Upper lobe of left lung (tissue), 4 donors: ENCODE data around the gene ZNF710.

Experiments
- POLR2A ChIP-seq, 4 donors: fragments of 450-650 bp; IDR thresholded peaks; one replicate each; pipeline ENCODE4 v1.5.1; 2016 to 2017; ENCODE audit warnings: antibody characterized with exemption in 4 of 4, mild to moderate bottlenecking in 2 of 4
- TF ChIP-seq, protein P1 (sequence below), 6 experiments: fragments of 450-650 bp in 4 of 6; fragments of 200-600 bp in 2 of 6; sonication (generic) in 2 of 6; IDR thresholded peaks; one replicate each; pipeline ENCODE4 v1.5.1; 2016 to 2019; ENCODE audit warnings: antibody characterized with exemption in 6 of 6

DNA sequence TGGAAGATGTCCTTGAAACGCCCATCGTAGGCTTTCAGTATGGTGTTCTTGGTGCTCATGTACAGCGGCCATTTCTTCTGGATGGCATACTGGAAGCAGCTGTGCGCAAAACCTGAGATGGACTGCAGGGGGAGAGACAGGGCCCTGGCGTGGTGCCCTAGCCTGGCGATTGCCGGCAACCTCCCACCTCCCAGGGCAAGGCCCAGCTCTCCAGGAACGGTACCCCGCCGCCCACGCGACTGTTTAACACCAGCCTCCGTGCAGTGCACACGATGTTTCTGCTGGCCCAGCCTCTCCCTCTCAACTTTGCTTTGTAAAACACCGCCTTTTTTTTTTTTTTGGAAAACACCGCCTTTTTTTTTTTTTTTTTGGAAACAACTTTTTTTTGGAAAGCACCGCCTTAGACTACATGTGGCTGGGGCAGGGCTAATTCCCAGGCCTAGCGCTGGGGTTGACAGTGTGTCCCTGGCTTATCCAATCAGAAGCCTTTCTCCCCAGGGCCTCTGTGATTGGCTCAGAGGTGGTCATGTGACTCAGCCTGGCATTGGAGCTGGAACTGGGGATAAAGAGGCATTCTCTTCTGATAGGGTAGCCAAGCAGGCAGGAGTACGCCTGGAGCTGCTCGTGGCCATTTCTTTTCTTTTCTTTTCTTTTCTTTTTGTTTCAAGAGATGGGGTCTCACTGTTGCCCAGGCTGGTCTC lies 86.5 kb downstream of the ZNF710 start:
- TF ChIP-seq POLR2A (IDR thresholded peaks at IDR 0.05) = no peak
- TF ChIP-seq, protein P1, sequence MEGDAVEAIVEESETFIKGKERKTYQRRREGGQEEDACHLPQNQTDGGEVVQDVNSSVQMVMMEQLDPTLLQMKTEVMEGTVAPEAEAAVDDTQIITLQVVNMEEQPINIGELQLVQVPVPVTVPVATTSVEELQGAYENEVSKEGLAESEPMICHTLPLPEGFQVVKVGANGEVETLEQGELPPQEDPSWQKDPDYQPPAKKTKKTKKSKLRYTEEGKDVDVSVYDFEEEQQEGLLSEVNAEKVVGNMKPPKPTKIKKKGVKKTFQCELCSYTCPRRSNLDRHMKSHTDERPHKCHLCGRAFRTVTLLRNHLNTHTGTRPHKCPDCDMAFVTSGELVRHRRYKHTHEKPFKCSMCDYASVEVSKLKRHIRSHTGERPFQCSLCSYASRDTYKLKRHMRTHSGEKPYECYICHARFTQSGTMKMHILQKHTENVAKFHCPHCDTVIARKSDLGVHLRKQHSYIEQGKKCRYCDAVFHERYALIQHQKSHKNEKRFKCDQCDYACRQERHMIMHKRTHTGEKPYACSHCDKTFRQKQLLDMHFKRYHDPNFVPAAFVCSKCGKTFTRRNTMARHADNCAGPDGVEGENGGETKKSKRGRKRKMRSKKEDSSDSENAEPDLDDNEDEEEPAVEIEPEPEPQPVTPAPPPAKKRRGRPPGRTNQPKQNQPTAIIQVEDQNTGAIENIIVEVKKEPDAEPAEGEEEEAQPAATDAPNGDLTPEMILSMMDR (IDR thresholded peaks at IDR 0.05) = peak in 2 of 6 experiments; percentile 4
